Fibroblast of the aortic adventitia (primary cell): ENCODE data around the gene SPATA20. TPM values are rescaled to one million over a fixed set of nuclear protein-coding genes. Genes with fewer than 3 reads are reported as not detected.

Experiments used
- DNase-seq: peaks from one replicate; pipeline ENCODE4 v3.0.0-alpha.2; 2010; ENCODE audit warnings: low read depth
- H3K4me3 ChIP-seq: 2 replicates; pipeline ENCODE4 v1.5.1; 2011; ENCODE audit warnings: low read depth, mild to moderate bottlenecking, control low read depth, low read length, moderate library complexity
- total RNA-seq: library from RNA; depleted of rRNA; stranded (reverse); fragments of >200 nt; gene quantifications from 2 replicates; pipeline ENCODE4 v1.2.3, GENCODE V29; 2012; ENCODE audit warnings: low replicate concordance
- TF ChIP-seq, protein P1 (sequence below): IDR thresholded peaks from 2 replicates; pipeline ENCODE4 v1.5.1; 2011; ENCODE audit warnings: mild to moderate bottlenecking, low read length, control low read depth, inconsistent platforms; ENCODE audit not compliant: insufficient read depth

Gene SPATA20
- total RNA-seq, 1 donor, result 63.6 TPM

DNA sequence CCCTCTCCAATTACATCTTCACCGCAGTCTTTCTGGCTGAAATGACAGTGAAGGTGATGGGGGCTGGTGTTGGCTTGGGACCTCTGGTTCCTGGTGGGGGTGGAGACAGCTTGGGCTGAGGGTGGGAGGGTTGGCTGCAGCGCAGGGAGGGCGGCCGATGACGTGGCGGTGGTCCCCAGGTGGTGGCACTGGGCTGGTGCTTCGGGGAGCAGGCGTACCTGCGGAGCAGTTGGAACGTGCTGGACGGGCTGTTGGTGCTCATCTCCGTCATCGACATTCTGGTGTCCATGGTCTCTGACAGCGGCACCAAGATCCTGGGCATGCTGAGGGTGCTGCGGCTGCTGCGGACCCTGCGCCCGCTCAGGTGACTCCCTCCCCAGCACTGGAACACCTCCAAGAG lies 55.9 kb downstream of the SPATA20 start:
- no peak overlapping the region for H3K4me3 ChIP-seq
- TF ChIP-seq, protein P1, sequence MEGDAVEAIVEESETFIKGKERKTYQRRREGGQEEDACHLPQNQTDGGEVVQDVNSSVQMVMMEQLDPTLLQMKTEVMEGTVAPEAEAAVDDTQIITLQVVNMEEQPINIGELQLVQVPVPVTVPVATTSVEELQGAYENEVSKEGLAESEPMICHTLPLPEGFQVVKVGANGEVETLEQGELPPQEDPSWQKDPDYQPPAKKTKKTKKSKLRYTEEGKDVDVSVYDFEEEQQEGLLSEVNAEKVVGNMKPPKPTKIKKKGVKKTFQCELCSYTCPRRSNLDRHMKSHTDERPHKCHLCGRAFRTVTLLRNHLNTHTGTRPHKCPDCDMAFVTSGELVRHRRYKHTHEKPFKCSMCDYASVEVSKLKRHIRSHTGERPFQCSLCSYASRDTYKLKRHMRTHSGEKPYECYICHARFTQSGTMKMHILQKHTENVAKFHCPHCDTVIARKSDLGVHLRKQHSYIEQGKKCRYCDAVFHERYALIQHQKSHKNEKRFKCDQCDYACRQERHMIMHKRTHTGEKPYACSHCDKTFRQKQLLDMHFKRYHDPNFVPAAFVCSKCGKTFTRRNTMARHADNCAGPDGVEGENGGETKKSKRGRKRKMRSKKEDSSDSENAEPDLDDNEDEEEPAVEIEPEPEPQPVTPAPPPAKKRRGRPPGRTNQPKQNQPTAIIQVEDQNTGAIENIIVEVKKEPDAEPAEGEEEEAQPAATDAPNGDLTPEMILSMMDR, result no peak
- DNase-seq, result no peak

DNA sequence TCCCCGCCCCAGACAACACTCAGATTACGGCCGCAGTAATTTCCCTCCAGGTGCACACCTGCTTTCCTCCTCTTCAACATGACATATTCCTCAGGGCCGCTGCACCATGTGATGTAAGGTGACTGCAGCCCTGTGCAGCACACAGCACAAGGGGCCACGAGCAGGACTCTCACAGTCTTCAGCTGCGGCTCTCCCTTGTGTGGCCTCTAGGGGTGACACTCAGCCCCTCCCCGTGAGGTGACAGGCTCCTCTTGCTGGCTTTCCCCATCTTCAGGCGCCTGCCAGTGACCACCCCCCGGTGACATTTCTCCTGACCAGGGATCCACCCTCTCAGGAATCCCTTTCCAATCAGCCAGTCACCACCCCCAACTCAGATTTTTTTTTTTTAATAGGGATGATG lies 56.4 kb downstream of the SPATA20 start:
- no peak for DNase-seq
- TF ChIP-seq, protein P1, result no peak
- no peak overlapping the region for H3K4me3 ChIP-seq

DNA sequence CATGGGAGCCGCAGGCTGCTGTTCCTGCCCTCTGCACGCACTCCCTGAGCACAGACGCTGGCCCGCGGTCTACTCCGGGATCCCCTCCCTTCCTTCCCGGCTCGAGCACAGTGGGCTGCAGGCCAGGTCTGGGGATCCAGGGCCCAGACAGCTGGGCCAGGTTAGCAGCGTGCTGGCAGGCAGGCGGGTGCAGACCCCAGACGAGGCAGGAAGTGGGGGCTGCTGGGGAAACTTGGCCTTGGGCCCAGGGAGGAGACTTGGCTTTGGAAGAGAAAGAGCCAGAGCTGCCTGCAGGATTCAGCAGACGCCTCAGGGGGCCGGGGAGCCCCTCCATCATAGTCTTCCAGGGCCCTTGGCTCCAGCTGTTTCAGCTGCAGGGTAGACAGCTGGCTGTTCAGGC lies 57.5 kb downstream of the SPATA20 start:
- DNase-seq, result peak; percentile 85

DNA sequence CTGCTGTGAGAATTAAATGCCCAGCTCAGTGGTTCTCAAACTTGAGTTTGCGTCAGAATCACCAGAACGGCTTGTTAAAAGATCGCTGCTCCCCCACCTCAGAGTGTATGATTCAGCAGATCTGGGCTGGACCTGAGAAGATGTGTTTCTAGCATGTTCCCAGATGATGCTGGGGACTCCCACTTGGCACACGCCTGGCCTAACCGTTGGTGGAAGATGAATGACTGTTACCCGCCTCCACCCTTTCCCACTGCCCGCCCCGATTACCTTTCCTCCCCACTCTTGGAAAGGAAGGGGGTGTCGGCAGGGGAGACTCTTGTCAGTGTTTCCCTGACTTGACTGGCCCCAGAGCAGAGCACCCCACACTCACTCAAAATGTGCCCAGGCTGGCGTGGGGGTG lies 58.5 kb downstream of the SPATA20 start:
- DNase-seq, result peak; percentile 75
- TF ChIP-seq, protein P1, result no peak
- H3K4me3 ChIP-seq, result no peak overlapping the region

More for the DNA sequence above, 57.5 kb downstream of the SPATA20 start:
- TF ChIP-seq, protein P1, result no peak
- no peak overlapping the region for H3K4me3 ChIP-seq

Other genes with a start within 250 kb of the SPATA20 start
- 16.3 and 33.9 TPM in 2 replicates for gene XYLT2, start 201.0 kb upstream of the SPATA20 start, total RNA-seq
- 64.3 and 77.3 TPM in 2 replicates for gene MRPL27, start 174.0 kb upstream of the SPATA20 start, total RNA-seq
- 9.1 TPM in 1 of 2 replicates, not detected in the other for gene EME1, start 173.9 kb upstream of the SPATA20 start, total RNA-seq
- gene LRRC59, start 149.7 kb upstream of the SPATA20 start, total RNA-seq, result 60.3 and 126 TPM in 2 replicates
- gene ACSF2, start 121.0 kb upstream of the SPATA20 start, total RNA-seq, result 15.7 and 273 TPM in 2 replicates
- not detected in 2 replicates for gene CHAD, start 78.3 kb upstream of the SPATA20 start, total RNA-seq
- 25.8 and 35.4 TPM in 2 replicates for gene RSAD1, start 68.3 kb upstream of the SPATA20 start, total RNA-seq
- 0.99 and 1.7 TPM in 2 replicates for gene MYCBPAP, start 38.7 kb upstream of the SPATA20 start, total RNA-seq
- gene EPN3, start 14.4 kb upstream of the SPATA20 start, total RNA-seq, result not detected in 2 replicates
- 0.41 and 1.8 TPM in 2 replicates for gene CACNA1G, start 13.5 kb downstream of the SPATA20 start, total RNA-seq
- 1.4 and 12.5 TPM in 2 replicates for gene ABCC3, start 87.7 kb downstream of the SPATA20 start, total RNA-seq
- 36.1 and 51.6 TPM in 2 replicates for gene ANKRD40, start 160.7 kb downstream of the SPATA20 start, total RNA-seq
- gene LUC7L3, start 172.4 kb downstream of the SPATA20 start, total RNA-seq, result 30.2 and 125 TPM in 2 replicates
- not detected in 2 replicates for gene ANKRD40CL, start 220.3 kb downstream of the SPATA20 start, total RNA-seq